ENCODE measurements around the gene EYA2.

The EYA2 gene

DNA sequence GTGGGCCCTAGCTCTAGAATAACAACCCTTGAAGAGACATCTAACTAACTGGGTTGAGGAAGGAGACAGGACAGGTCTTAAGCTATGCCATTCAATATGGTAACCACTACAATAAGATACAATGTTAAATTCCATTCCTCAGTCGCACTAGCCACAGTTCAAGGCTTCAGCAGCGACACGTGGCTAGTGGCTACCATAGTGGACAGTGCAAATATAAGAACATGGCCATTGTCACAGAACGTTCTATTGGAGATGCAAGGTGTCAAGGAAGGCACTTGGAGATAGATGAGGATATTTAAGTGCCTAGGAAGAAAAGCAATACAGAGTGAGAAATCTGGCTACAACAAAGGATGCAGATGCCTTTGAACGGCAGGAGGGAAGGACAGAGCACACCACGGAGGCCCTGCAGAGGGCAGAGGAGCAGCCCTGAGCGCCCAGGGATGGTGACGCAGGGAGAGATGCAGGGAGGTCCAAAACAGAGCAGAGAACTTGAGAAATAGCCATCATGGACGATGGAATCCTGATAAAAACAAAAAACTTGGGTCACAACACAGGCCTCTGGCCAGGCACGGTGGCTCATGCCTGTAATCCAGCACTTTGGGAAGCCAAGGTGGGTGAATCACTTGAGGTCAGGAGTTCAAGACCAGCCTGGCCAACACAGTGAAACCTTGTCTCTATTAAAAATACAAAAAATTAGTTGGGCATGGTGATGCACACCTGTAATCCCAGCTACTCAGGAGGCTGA is 321.2 kb downstream of the EYA2 start:
- DNase-seq: no peak

DNA sequence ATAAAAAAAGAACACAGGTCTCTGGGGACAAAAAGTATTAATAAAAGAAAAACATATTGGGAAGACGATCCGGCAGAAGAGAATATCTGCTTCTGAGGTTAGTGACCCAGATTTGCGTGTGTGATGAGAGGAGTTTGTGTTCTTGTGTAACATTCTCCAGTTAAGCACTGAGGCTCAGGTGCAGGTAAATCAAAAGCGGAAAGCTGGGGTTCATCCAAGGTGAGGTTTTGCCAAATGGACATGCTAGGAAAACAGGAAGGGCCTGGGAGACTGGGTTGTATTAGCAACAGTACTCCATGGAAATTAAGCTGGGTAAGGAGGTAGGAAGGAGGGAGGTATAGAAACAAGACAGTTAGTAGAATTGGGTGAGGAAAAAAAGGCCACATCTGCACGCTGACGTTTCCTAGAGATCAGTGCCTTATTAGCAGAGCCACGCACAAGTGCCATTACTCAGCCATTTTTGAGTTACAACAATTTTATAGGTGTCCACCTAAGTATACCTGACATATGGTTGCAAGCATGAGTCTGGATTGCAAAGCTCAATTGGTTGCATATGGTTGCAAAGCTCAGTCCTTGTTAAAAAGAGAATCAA is 322.3 kb downstream of the EYA2 start:
- no peak for DNase-seq

DNA sequence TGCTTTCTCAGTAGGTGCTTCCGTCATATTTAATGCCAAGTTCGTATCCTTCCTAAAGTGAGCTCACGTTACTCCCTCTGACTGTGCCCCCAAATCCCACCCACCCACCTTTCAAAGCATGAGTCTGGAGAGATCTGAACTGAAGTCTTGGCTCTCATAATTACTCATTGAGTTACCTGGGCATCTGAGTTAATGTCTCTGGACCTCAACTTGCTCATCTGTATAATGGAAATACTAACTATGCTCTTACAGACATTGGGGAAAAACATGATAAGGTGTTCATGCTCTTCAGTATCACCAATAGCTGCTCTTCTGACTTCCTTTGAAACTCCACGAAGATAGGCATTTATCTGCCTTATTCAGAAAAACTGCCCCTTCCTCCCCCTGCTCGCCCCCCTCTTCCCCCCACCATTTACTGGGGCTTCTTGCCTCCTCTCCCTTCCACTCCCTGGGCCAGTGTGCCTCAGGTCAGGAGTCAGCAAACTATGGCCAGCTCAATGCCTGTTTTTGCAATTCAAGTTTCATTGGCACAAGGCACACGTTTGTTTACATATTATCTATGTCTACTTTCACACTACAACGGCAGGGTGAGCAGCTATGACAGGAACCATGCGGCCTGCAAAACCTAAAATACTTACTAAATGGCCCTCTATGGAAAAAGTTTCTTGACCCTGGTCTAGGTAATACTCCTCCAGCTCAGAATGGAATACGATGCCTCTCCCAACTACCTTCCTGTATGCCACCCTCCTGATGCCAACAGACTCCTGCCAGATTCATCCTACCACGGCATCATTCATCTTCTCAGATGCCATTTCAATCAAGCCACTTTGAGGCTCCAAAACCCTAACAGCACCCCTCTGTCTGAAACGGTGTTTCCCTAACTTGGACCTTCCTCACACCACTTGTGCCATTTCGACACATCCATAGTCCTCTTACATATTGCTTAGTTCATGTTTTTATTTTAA is 323.1 kb downstream of the EYA2 start:
- DNase-seq: no peak

DNA sequence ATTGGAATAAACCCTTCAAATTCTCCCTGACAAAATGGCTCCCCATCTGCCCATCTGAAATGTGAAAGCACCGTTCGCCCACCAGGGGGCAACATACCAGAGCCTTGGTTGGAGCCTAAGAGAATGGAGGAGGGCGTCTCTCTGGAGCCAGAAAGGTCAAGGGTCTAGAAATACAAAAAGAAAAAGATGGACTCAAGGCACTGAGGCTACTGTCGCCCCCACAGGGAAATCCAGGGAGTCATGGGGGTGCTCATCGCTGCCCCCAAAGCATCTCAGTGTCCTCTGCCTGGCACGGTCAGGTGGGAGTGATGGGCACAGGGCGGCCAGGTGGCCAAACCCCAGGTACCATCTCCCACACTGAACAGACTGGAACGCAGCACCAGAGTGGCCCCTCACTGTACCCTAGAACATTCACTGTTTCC is 325.5 kb downstream of the EYA2 start:
- DNase-seq: no peak

DNA sequence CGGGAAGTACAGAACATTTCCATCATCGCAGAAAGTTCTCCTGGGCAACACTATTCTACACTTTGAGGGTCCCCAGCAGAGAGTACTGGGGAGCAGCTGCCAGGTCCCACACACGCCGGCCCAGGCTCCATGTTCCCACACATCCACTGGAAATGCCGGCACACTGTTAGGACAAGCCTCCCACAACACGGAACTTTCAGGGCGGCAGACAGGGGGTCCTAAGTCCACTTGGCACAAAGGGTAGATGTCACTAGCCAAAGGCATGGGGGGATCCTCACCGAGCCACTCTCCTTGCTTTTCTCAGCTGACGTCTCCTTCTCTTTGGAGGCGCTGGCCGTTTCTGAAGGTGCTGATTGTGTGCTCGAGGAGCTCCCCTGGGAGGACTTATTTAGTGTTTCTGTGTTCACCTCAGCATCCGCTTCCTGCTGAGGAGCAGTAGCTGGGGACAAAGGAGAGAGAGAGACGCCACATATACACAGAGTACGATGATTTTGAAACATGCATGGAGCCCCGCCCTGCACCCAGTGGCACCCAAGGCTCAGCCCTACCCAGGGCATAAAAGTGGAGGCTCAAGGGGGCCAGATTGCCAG is 326.5 kb downstream of the EYA2 start:
- DNase-seq: no peak

DNA sequence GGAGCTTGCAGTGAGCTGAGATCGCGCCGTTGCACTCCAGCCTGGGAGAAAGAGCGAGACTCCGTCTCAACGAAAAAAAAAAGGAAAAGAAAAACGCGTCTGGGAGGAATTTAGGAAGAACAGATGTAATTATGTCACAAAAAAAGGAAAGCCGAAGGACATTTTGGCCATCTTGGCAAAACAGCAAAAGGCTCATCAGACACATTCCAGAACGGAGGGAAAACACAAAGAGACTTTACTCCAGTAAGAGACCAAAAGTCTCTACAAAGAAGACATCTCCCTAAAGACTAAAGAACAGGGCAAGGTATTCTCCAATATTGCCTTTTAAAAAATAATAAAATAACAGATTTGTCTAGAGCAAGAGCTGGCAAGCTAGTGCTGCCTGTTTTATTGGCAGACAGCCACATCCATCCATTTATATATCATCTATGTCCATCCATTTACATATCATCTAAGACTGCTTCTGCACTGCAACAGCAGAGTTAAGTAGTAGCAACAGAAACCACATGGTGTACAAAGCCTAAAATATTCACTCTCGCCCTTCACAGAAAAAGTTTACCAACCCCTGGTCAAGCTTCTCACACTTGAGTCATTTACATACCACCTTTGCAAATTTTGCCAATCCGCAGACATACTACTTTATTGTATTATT is 328.0 kb downstream of the EYA2 start:
- no peak for DNase-seq

DNA sequence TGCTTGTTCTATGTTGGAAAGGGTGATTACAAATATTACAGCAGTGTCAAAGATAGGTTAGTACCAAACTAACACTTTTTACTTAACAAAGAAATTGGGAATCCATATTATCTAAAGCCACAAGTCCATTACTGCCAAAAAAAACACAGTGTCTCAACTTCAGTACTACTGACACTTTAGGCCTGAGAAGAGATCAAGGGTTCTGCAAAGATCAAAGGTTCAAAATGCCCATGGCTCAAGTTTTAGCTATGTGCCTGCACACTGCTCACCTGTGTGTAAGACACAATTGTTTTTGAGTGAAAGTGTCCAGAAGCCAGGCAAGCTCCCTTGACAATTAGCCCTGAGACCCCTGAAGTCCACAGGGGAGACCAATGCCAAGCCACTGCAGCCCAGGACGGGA is 329.3 kb downstream of the EYA2 start:
- DNase-seq: no peak

DNA sequence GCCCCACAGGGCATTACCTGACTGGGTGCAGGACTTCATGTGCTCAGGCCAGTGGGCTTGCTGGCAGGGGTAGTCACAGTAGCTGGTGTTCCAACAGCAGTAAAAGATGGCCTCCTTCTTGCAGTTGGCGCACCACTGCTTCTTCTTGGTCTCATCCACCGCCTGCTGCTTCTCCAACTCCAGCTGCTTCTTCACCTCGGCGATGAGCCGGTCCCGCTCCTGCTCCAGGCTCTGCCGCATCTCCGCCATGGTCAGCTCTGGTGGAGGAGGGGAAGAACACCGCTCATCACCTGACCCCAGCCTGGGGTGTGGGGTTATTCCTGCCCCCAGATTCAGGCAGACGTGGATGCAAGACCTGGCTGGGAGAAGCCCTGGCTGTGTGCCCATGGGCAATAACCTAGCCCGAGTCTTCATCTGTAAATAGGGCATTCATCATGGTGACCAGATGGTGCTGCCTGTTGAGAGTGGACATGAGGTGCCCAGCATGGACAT is 329.7 kb downstream of the EYA2 start:
- no peak for DNase-seq

DNA sequence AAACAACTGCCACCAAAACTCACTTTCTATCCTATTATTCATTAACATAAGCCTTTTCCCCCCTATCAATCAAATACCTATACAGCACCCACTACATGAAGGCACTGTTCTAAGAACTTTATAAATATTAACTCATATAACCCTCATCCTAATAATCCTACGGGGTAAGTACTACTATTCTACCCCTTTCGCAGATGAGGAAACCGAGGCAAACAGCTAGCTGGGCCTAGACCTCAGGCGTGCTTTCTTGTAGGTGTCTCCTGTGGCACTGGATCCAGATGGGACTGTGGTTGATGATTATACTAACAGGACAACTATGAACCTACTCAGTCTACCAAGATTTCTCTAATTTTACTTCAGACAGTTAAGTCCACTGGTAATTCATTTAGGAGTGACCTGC is 330.2 kb downstream of the EYA2 start:
- DNase-seq: no peak

DNA sequence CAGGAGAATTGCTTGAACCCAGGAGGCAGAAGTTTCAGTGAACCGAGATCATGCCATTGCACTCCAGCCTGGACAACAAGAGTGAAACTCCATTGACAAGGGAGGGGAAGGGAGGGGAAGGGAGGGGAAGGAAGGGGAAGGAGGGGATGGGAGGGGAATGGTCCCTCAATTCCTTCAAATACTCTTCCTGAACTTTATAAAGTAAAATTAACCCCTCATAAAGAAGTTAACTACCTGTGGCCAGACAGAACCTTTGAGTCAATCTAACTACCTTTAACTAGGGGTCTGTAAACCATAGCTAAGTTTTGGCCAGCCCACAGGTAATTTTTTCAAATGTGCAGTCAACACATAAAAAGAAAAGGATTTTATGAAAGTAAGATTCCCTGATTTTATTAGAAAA is 330.8 kb downstream of the EYA2 start:
- no peak for DNase-seq

DNA sequence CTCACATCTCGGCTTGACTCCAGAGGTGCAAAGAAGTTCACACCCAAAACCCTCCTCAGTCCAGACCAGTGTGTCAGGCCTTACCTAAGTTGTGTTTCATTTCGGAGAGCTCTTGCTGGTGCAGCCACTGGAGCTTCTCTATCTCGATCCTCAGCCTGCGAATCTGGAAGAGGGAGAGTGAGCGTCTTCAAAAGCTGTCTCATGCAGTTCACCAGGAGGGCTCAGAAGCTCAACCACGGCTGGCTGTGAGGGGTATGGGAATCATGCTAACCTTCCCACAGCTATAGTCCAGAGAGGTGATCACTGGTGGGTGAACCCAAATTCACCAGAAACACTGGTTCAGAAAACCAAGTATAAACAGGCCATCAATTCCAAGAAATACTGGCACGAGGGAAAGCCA is 332.5 kb downstream of the EYA2 start:
- DNase-seq: no peak

DNA sequence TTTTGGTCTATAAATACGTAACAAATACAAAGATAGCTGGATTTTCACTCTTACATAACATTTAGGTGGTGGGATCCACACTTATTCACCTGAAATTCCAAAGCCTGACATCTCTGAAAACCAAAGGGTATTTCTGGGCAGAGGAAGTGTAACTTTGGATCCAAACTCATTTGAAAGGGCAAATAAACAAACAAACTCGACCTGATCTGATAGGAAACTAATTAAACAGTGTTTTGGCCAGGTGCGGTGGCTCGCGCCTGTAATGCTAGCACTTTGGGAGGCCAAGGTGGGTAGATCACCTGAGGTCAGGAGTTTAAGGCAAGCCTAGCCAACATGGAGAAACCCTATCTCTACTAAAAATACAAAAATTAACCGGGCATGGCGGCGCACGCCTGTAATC is 332.9 kb downstream of the EYA2 start:
- DNase-seq: no peak

DNA sequence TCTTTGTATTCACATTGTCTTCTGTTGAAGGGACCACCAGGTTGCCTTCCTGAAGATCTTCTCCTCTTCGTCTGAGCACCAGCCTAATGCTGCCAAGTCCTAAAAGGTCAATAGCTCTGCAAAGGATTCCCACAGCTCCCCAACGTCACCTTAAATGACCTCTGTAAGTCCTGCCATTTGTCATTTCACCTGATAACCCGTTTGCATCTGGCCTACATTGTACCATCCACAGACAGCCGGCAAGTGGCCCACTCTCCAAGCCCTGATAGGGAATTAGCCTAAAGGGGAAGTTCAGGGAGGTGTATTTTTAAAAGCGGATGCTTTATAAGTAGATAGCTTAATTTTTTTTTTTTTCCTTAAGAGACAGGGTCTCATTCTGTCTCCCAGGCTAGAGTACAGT is 334.0 kb downstream of the EYA2 start:
- DNase-seq: no peak

DNA sequence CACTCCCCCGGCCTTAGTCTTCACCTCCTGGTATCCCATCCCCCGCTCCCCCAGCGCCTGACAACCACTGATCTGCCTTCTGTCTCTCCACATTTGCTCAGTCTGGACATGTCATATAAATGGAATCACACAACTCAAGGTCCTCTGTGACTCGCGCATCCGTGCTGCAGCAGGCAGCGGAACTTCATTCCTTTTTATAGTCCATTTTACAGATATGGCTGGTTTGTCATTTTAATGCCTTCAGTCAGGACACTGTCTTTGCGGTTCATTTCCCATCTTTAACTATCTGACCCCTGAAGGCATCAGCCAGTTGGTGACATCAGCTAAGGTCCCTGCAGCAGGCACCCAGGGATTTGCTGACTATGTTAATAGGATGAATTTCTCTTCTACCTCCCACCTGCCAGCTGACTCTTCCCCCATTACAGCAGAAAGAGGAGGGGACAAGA is 336.2 kb downstream of the EYA2 start:
- DNase-seq: no peak

DNA sequence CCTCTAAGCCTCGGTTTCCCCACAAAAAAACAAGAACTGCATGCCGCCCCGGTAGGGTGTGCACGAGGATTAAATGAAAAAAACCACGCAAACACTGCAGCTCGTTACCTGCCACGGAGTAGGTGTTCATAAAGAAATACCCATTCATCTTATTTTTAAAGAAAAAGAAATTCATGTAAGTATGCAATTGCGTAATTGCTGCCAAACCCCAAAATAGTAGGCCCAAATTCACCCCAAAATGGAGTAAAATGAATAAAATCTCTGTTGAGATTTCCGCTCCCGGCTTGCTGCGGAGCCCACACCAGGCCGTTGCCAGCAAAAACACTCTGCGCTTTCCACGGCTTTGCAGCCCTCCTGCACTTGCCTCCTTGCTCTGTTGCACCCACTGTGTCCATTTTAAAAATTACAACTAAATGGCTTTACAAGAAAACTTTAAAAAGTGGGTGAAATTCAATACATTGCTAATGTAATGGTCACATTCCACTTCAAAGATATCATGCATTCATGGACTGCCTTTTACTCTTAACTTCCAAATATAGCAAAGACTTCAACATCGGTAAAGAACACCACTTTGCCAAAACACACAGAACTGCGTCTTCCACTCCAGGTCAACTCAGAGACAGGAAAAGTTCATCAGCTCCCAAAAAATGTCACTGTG is 336.9 kb downstream of the EYA2 start:
- DNase-seq: no peak

DNA sequence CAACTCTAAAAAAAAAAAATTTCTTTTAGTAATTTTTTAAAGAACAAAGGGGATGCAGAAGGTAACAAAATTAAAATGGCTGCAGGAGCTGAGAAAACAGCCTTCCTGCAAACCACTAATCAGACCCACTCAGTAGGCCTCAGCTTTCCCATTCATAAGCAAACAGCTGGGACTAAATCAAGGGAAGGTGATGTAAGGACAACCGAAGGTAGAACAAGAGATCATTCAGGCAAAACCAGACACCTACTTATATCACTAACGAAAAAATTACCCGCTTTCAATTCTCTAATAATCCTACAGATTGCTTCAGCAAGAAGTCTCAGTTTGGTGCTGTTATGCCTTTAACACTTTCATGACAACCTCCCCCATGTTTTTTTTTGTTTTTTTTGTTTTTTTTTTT is 337.9 kb downstream of the EYA2 start:
- no peak for DNase-seq

DNA sequence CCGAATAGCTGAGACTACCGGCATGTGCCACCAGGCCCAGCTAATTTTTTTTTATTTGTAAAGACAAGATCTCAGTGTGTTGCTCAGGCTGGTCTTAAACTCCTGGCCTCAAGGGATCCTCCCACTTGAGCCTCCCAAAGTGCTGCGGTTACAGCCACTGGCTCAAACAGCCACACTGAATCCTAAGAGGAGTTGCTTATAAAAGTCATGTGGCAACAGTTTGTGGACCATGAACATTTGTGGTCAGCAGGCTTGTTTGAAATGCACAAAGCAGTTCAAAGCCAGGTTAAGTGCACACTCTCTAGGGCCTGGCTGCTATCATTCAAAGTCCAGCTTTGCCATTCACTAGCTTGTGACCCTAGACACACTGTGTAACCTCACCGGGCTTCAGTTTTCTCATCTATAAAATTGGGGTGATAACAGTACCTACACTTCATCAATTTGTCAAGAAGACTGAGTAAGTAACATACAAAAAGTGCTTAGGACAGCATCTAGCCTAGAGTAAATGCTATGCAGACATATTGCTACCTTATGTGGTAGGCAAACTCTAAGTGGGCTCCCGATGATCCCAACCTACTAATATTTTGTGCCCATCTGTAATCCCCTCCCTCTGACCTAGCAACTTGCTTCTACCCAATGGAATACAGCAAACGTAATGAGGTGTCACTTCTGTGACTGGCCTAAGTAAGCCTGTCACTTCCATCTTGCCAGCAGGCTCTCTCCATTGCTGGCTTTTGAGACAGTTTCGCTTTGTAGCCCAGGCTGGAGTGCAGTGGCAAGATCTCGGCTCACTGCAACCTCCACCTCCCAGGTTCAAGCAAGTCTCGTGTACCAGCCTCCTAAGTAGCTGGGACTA is 338.9 kb downstream of the EYA2 start:
- no peak for DNase-seq

DNA sequence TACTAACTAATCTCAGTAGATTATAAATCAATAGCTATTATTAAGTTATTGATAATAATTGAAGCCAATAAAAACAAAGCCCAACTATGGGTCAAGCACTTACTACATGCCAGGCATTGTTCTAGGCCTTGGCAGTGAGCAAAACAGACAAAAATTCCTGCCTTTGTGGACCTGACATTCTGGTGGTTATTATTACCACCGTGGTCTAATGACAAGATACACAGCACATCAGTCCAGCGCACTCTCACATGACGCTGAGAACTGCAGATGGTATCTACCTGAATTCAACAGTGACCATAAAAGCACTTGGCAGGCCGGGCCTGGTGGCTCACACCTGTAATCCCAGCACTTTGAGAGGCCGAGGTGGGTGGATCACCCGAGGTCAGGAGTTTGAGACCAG is 340.5 kb downstream of the EYA2 start:
- no peak for DNase-seq

DNA sequence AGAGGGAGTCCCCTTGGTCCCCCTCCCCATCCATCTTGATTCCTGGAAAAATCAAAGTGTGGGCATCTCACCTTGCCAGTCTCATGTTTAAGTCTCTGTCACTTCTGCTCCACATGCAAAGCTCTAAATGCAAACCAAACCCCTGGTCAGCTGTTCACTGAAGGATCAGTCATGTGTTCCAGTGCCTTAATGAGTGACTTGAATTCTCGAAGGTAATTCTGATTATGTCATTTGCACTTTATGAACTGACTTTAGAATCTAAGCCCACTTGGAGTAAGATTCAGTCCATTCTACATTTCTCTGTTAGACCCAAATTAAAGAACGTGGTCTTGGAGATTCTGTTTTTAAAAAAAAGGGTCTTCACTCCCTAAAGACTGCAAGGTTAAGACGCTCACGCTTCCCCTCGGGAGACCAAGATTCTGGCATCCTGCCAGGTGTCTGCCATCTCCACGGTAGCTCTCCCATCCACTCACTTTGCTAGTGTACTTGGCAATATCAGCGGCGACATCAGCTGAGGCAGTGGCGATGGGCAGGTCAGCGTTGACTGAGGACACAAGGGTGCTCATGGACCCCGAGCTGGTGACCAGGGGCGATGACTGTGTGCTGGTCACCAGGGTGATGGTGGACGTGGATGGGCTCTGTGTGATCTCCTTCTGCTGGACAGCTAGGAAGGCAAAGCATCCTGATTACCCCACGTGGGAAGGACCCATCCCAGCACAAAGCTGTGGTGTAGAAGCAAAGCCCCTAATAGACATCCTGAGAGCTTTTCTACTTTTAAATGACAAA is 341.4 kb downstream of the EYA2 start:
- DNase-seq: no peak

DNA sequence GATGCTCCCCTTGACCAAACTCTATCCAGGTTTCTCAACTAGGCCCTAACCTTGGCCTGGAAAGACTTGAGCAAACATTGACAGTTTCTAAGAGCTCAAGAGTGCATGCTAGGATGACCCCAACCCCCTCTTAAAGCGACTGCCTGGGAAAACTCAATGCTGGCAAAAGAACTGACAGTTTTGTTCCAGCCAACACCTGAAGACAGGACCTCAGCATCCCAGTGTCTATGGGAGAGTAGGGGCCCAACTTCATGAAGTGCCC is 341.9 kb downstream of the EYA2 start:
- DNase-seq: no peak

DNA sequence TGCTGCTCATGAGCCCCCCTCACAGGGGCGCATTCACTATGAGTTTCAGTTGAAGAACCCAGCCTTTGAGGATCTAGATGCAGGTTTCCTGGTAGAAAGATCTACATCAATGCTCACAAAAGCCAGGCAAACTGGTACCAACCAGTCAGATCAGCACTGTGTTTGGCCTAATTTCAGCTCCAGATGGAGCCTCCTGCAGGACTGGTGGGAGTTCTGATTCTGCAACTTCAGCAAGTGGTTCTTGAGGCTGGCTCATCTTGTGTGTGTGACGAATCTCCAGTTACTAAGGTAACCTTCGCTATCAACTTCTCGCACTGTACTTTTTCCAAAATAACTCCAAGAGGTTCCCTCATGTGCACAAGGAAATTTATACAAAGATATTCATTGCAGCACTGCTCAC is 343.1 kb downstream of the EYA2 start:
- no peak for DNase-seq

Data from GDM1 (cell line).